Upper lobe of left lung (tissue), 4 donors: ENCODE data around the gene RXYLT1.

Experiments used
- POLR2A ChIP-seq, 4 donors: fragments of 450-650 bp; IDR thresholded peaks; one replicate each; pipeline ENCODE4 v1.5.1; 2016 to 2017; ENCODE audit warnings: antibody characterized with exemption in 4 of 4, mild to moderate bottlenecking in 2 of 4
- POLR2AphosphoS5 ChIP-seq, 2 donors: sonication (generic); formaldehyde crosslinking; IDR thresholded peaks; one replicate each; pipeline ENCODE4 v1.5.1; 2017; ENCODE audit warnings: antibody characterized with exemption in 2 of 2
- TF ChIP-seq, protein P1 (sequence below), 6 experiments: fragments of 450-650 bp in 4 of 6; fragments of 200-600 bp in 2 of 6; sonication (generic) in 2 of 6; IDR thresholded peaks; one replicate each; pipeline ENCODE4 v1.5.1; 2016 to 2019; ENCODE audit warnings: antibody characterized with exemption in 6 of 6

GRCh38 chr12:63752283-63752682 is 27.4 kb upstream of the RXYLT1 start:
- TF ChIP-seq POLR2A (IDR thresholded peaks at IDR 0.05), result no peak
- TF ChIP-seq, protein P1, sequence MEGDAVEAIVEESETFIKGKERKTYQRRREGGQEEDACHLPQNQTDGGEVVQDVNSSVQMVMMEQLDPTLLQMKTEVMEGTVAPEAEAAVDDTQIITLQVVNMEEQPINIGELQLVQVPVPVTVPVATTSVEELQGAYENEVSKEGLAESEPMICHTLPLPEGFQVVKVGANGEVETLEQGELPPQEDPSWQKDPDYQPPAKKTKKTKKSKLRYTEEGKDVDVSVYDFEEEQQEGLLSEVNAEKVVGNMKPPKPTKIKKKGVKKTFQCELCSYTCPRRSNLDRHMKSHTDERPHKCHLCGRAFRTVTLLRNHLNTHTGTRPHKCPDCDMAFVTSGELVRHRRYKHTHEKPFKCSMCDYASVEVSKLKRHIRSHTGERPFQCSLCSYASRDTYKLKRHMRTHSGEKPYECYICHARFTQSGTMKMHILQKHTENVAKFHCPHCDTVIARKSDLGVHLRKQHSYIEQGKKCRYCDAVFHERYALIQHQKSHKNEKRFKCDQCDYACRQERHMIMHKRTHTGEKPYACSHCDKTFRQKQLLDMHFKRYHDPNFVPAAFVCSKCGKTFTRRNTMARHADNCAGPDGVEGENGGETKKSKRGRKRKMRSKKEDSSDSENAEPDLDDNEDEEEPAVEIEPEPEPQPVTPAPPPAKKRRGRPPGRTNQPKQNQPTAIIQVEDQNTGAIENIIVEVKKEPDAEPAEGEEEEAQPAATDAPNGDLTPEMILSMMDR (IDR thresholded peaks at IDR 0.05), result no peak
- no peak for TF ChIP-seq POLR2AphosphoS5 (IDR thresholded peaks at IDR 0.05)
